ENCODE data around the gene CLEC2L.
A peak's percentile ranks its signal among the peaks of the same experiment; 100 is the strongest.

Gene CLEC2L

GRCh38 chr7:139582671-139583155 is 59.2 kb downstream of the CLEC2L start:
- no peak overlapping the region for H3K4me3 ChIP-seq (ENCODE audit: low read length)
- no peak for TF ChIP-seq CTCF (conservative IDR thresholded peaks at IDR 0.05; ENCODE audit: low read length)
- no peak for DNase-seq (ENCODE audit: low read depth)

GRCh38 chr7:139583826-139584553 is 60.5 kb downstream of the CLEC2L start:
- TF ChIP-seq CTCF (conservative IDR thresholded peaks at IDR 0.05; ENCODE audit: low read length): no peak
- no peak overlapping the region for H3K4me3 ChIP-seq (ENCODE audit: low read length)
- no peak for DNase-seq (ENCODE audit: low read depth)

GRCh38 chr7:139585042-139585441 is 61.6 kb downstream of the CLEC2L start:
- TF ChIP-seq CTCF (conservative IDR thresholded peaks at IDR 0.05; ENCODE audit: low read length): no peak
- DNase-seq (ENCODE audit: low read depth): no peak
- no peak overlapping the region for H3K4me3 ChIP-seq (ENCODE audit: low read length)

- no peak for DNase-seq (ENCODE audit: low read depth)
- TF ChIP-seq CTCF (conservative IDR thresholded peaks at IDR 0.05; ENCODE audit: low read length): no peak
Observed at GRCh38 chr7:139586286-139586685, 62.8 kb downstream of the CLEC2L start.

GRCh38 chr7:139587535-139587934 is 64.0 kb downstream of the CLEC2L start:
- no peak overlapping the region for H3K4me3 ChIP-seq (ENCODE audit: low read length)
- TF ChIP-seq CTCF (conservative IDR thresholded peaks at IDR 0.05; ENCODE audit: low read length): no peak
- DNase-seq (ENCODE audit: low read depth): no peak

More at GRCh38 chr7:139586286-139586685, 62.8 kb downstream of the CLEC2L start:
- no peak overlapping the region for H3K4me3 ChIP-seq (ENCODE audit: low read length)

GRCh38 chr7:139588632-139589031 is 65.1 kb downstream of the CLEC2L start:
- no peak for TF ChIP-seq CTCF (conservative IDR thresholded peaks at IDR 0.05; ENCODE audit: low read length)
- no peak overlapping the region for H3K4me3 ChIP-seq (ENCODE audit: low read length)
- peak; percentile 45 for DNase-seq (ENCODE audit: low read depth)

- no peak overlapping the region for H3K4me3 ChIP-seq (ENCODE audit: low read length)
- no peak for TF ChIP-seq CTCF (conservative IDR thresholded peaks at IDR 0.05; ENCODE audit: low read length)
- no peak for DNase-seq (ENCODE audit: low read depth)
Observed at GRCh38 chr7:139589474-139589873, 66.0 kb downstream of the CLEC2L start.

All from AG10803 (cell line).